Lower leg skin (tissue), 3 donors: ENCODE measurements around the gene MAOB.

Experiments
- POLR2A ChIP-seq, 2 donors: fragments of 450-650 bp; IDR thresholded peaks; one replicate each; pipeline ENCODE4 v1.6.1; 2016 to 2017; ENCODE audit warnings: antibody characterized with exemption in 2 of 2, mild to moderate bottlenecking in 1 of 2, moderate library complexity in 1 of 2
- TF ChIP-seq, protein P1 (sequence below), 3 donors: fragments of 450-650 bp; IDR thresholded peaks; one replicate each; pipeline ENCODE4 v1.5.1; 2016; ENCODE audit warnings: antibody characterized with exemption in 3 of 3, mild to moderate bottlenecking in 3 of 3, moderate library complexity in 2 of 3

DNA sequence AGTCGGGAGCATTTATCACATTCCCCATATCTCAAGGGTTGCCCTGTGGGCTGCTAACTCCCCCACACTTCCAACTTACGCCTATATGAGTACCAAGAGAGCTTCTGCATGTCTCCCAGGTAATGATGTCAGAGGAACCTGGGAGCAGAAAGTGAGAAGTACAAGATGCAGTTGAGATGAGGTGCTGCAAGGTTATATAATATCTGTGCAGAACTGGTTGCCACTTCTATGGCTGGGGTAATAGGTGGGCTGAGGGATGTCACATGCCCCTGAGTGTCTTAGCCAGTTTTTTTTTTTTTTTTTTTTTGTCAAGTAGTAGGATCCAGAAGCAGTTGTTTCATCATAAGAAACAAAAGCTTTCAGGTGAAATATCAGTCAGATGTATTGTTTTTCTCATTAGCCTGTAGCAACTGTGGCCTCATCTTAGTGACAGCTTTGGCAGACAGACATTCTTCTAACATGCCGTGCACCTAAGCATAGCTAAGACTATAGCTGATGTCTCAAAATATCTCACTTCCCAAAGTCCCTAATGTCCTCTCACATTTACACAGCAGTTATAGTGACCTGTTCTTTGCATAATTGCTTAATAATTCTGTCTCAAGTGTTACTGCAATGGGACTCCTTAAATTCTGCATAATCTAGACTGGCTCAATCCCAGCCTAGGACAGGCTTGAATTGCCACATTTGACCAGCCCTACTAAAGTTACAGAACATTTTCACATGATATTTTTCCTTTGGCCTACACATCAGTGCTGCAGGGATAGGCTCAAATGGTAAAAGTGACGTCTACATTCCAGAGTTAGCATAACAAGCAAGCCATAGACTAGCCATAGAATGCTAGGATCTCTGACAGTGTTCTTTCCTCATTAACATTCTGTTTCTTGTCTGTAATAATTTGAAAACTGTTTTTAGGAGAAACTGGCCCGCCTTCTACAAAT is 17.9 kb upstream of the MAOB start:
- TF ChIP-seq, protein P1, sequence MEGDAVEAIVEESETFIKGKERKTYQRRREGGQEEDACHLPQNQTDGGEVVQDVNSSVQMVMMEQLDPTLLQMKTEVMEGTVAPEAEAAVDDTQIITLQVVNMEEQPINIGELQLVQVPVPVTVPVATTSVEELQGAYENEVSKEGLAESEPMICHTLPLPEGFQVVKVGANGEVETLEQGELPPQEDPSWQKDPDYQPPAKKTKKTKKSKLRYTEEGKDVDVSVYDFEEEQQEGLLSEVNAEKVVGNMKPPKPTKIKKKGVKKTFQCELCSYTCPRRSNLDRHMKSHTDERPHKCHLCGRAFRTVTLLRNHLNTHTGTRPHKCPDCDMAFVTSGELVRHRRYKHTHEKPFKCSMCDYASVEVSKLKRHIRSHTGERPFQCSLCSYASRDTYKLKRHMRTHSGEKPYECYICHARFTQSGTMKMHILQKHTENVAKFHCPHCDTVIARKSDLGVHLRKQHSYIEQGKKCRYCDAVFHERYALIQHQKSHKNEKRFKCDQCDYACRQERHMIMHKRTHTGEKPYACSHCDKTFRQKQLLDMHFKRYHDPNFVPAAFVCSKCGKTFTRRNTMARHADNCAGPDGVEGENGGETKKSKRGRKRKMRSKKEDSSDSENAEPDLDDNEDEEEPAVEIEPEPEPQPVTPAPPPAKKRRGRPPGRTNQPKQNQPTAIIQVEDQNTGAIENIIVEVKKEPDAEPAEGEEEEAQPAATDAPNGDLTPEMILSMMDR (IDR thresholded peaks at IDR 0.05), result no peak
- TF ChIP-seq POLR2A (IDR thresholded peaks at IDR 0.05), result no peak
